Measurements from ENCODE around the gene STAT1.

STAT1 gene

GRCh38 chr2:191030521-191031154, 16.7 kb upstream of the STAT1 start:
- no peak for DNase-seq

GRCh38 chr2:191029280-191029950, 15.4 kb upstream of the STAT1 start:
- no peak for DNase-seq

GRCh38 chr2:191026377-191026776, 12.4 kb upstream of the STAT1 start:
- no peak for DNase-seq

- no peak for DNase-seq
Observed at GRCh38 chr2:191025135-191025534, 11.2 kb upstream of the STAT1 start.

GRCh38 chr2:191023235-191023679, 9.3 kb upstream of the STAT1 start:
- no peak for DNase-seq

- DNase-seq = no peak
Observed at GRCh38 chr2:191020742-191021381, 6.9 kb upstream of the STAT1 start.

- peak; percentile 73 for DNase-seq
Observed at GRCh38 chr2:191020221-191020741, 6.3 kb upstream of the STAT1 start.

GRCh38 chr2:191019376-191019775, 5.4 kb upstream of the STAT1 start:
- DNase-seq = no peak

GRCh38 chr2:191018643-191019119, 4.7 kb upstream of the STAT1 start:
- no peak for DNase-seq

GRCh38 chr2:191018048-191018447, 4.1 kb upstream of the STAT1 start:
- DNase-seq = no peak

GRCh38 chr2:191015831-191016230, 1.9 kb upstream of the STAT1 start:
- DNase-seq = no peak

- no peak for DNase-seq
Observed at GRCh38 chr2:191015239-191015638, 1.3 kb upstream of the STAT1 start.

- DNase-seq = no peak
Observed at GRCh38 chr2:191014653-191015020, 666 bp upstream of the STAT1 start.

GRCh38 chr2:191013682-191013931, 364 bp downstream of the STAT1 start:
- peak; percentile 8 for DNase-seq

GRCh38 chr2:191012845-191013681, 908 bp downstream of the STAT1 start:
- no peak for DNase-seq

GRCh38 chr2:191012346-191012745, 1.6 kb downstream of the STAT1 start:
- DNase-seq = no peak

- DNase-seq = no peak
Observed at GRCh38 chr2:191010887-191011885, 2.8 kb downstream of the STAT1 start.

GRCh38 chr2:191009541-191010374, 4.2 kb downstream of the STAT1 start:
- no peak for DNase-seq

GRCh38 chr2:191008286-191008685, 5.7 kb downstream of the STAT1 start:
- DNase-seq = no peak

GRCh38 chr2:191006997-191007783, 6.8 kb downstream of the STAT1 start:
- no peak for DNase-seq
